SK-N-SH (cell line): ENCODE measurements around the gene DNAJB9. TPM values are rescaled to one million over a fixed set of nuclear protein-coding genes. Genes with fewer than 3 reads are reported as not detected.

Source experiments
- CTCF ChIA-PET: fragments of 300-600, 350-600 bp; formaldehyde crosslinking; extraction: SDS; loops from one replicate; lab custom pipeline; 2021; lab: Yijun Ruan, JAX
- POLR2A ChIA-PET: fragments of 350-600 bp; sonication (Branson Sonifier 250); formaldehyde crosslinking; extraction: SDS; loops from one replicate; lab custom pipeline; 2020; ENCODE audit warnings: antibody characterized with exemption, inconsistent platforms; lab: Yijun Ruan, JAX
- DNase-seq: peaks from one replicate; pipeline ENCODE4 v3.0.0; 2012
- H2AFZ ChIP-seq: fragments of 200-600 bp; sonication (generic); 2 replicates; pipeline ENCODE4 v1.8.1; 2016; ENCODE audit warnings: antibody characterized with exemption, mild to moderate bottlenecking, low read depth
- H3F3A ChIP-seq: fragments of 200-600 bp; sonication (generic); replicated peaks from 2 replicates; pipeline ENCODE3; 2016; ENCODE audit warnings: antibody characterized with exemption, mild to moderate bottlenecking; ENCODE audit not compliant: insufficient read depth
- H3K27ac ChIP-seq, 2 experiments: fragments of 200-500 bp in 1 of 2; fragments of 200-600 bp in 1 of 2; sonication (Bioruptor generic) in 1 of 2; sonication (generic), shearing (Covaris generic) in 1 of 2; 2 replicates each; pipeline versions ENCODE4 v1.5.1 to v1.6.1; 2014 to 2016; ENCODE audit warnings: low read depth in 2 of 2, inconsistent platforms in 1 of 2, low read length in 1 of 2, mild to moderate bottlenecking in 1 of 2, mixed read lengths in 1 of 2
- H3K27me3 ChIP-seq: fragments of 200-600 bp; sonication (generic), shearing (Covaris generic); 2 replicates; pipeline ENCODE4 v1.6.1; 2016; ENCODE audit warnings: mixed run types; ENCODE audit not compliant: insufficient read depth
- H3K36me3 ChIP-seq, 2 experiments: fragments of 200-500 bp in 1 of 2; fragments of 200-600 bp in 1 of 2; sonication (Bioruptor generic) in 1 of 2; sonication (generic) in 1 of 2; replicated peaks in 1 of 2; 2 replicates each; pipeline versions ENCODE3 to v1.5.1; 2014 to 2016; ENCODE audit warnings: low read length in 1 of 2, mild to moderate bottlenecking in 1 of 2; ENCODE audit not compliant: insufficient read depth in 2 of 2, control insufficient read depth in 1 of 2
- H3K4me1 ChIP-seq, 2 experiments: fragments of 200-500 bp in 1 of 2; fragments of 200-600 bp in 1 of 2; sonication (Bioruptor generic) in 1 of 2; sonication (generic), shearing (Covaris generic) in 1 of 2; 2 replicates each; pipeline versions ENCODE4 v1.5.1 to v1.6.1; 2014 to 2016; ENCODE audit warnings: low read depth in 1 of 2, low read length in 1 of 2, mixed run types in 1 of 2; ENCODE audit not compliant: insufficient read depth in 2 of 2, control insufficient read depth in 1 of 2
- H3K4me2 ChIP-seq: fragments of 200-600 bp; sonication (generic), shearing (Covaris generic); 2 replicates; pipeline ENCODE4 v1.6.1; 2017; ENCODE audit warnings: mixed run types
- H3K4me3 ChIP-seq, 2 experiments: fragments of 200-500 bp in 1 of 2; fragments of 200-600 bp in 1 of 2; sonication (Bioruptor generic) in 1 of 2; sonication (generic), shearing (Covaris generic) in 1 of 2; 2 replicates each; pipeline versions ENCODE4 v1.5.1 to v1.8.1; 2014 to 2016; ENCODE audit warnings: low read depth in 2 of 2, inconsistent platforms in 1 of 2, low read length in 1 of 2, mild to moderate bottlenecking in 1 of 2, mixed read lengths in 1 of 2, moderate library complexity in 1 of 2
- H3K79me2 ChIP-seq: fragments of 200-600 bp; sonication (generic); 2 replicates; pipeline ENCODE4 v1.8.1; 2017; ENCODE audit warnings: mild to moderate bottlenecking; ENCODE audit not compliant: insufficient read depth
- H3K9ac ChIP-seq: fragments of 200-600 bp; sonication (generic); 2 replicates; pipeline ENCODE4 v1.6.1; 2017; ENCODE audit warnings: mixed run types
- H3K9me2 ChIP-seq: fragments of 200-600 bp; sonication (generic); 2 replicates; pipeline ENCODE4 v1.6.1; 2017; ENCODE audit warnings: mixed run types
- H3K9me3 ChIP-seq: fragments of 200-600 bp; sonication (generic); 2 replicates; pipeline ENCODE4 v1.6.1; 2017; ENCODE audit warnings: mixed run types, mild to moderate bottlenecking, moderate library complexity
- H4K20me1 ChIP-seq: fragments of 200-600 bp; sonication (generic); 2 replicates; pipeline ENCODE4 v1.6.1; 2017; ENCODE audit warnings: mild to moderate bottlenecking, mixed run types; ENCODE audit not compliant: insufficient read depth
- CTCF ChIP-seq: fragments of 200-600 bp; sonication (generic); IDR thresholded peaks from 2 replicates; pipeline ENCODE4 v1.6.1; 2017; ENCODE audit warnings: antibody characterized with exemption, mild to moderate bottlenecking, moderate library complexity
- NRF1 ChIP-seq: IDR thresholded peaks from 2 replicates; pipeline ENCODE4 v1.6.1; 2012; ENCODE audit warnings: low read depth, mild to moderate bottlenecking, low read length
- RAD21 ChIP-seq: IDR thresholded peaks from 2 replicates; pipeline ENCODE4 v1.6.1; 2012; ENCODE audit warnings: mild to moderate bottlenecking, low read length
- SMC3 ChIP-seq: IDR thresholded peaks from 2 replicates; pipeline ENCODE4 v1.6.1; 2012; ENCODE audit warnings: low read depth, low read length, improper control_type of control experiment
- TEAD4 ChIP-seq: IDR thresholded peaks from 2 replicates; pipeline ENCODE4 v1.4.0; 2012; ENCODE audit warnings: mild to moderate bottlenecking, borderline replicate concordance; ENCODE audit not compliant: insufficient read depth
- WGBS: methylation state at CpG from one replicate; pipeline ENCODE4 v1.1.6; 2017; ENCODE audit warnings: low lambda C conversion rate; 5-methylcytosine and 5-hydroxymethylcytosine counted together
- polyA plus RNA-seq, 3 experiments: library from polyadenylated mRNA; depleted of rRNA; stranded (reverse); fragments of >200 nt; gene quantifications; 2 replicates each; pipeline ENCODE4 v1.2.3, GENCODE V29; 2012

Gene DNAJB9
- polyA plus RNA-seq, 1 of the 3 experiments (the other 2 are of a cell fraction) = 6.6 TPM

- Histone ChIP-seq H3K27ac (no peak overlapping the region), H3K4me1 (no peaks in the 10 kb centered on the region), H3K36me3 (no peaks in the 10 kb centered on the region), H3K4me2 (no peak overlapping the region), H3K9me3 (no peaks in the 10 kb centered on the region), H3K9me2 (no peaks in the 10 kb centered on the region), H3K4me3 (no peak overlapping the region), H3K9ac (no peak overlapping the region), H2AFZ (no peak overlapping the region), H3K79me2 (no peaks in the 10 kb centered on the region), H3F3A (no peaks in the 10 kb centered on the region), H4K20me1 (no peaks in the 10 kb centered on the region), H3K27me3 (no peaks in the 10 kb centered on the region; the same call in 1 of the 2 replicates)
- POLR2A ChIA-PET = no interaction called here
- no peak for DNase-seq
- TF ChIP-seq NRF1 = no peak
- CTCF ChIA-PET = interaction anchor here (0.6 to 2.8 kb wide), 4 partner anchors 10 to 1084 kb away, joined by 3 to 9 read pairs (median 4); no protein-coding TSS in a partner anchor
- 32% methylated on average over 4 of the region's 4 CpGs for WGBS
Observed at GRCh38 chr7:108611268-108611667, 41.6 kb downstream of the DNAJB9 start.

- CTCF ChIA-PET = interaction anchor here (0.7 to 1.5 kb wide), 12 partner anchors 8 to 360 kb away, joined by 3 to 7 read pairs (median 4); no protein-coding TSS in a partner anchor
Observed at GRCh38 chr7:108613147-108613948, 43.7 kb downstream of the DNAJB9 start.

More at GRCh38 chr7:108613147-108613948, 43.7 kb downstream of the DNAJB9 start:
- peak; percentile 35 for DNase-seq
- WGBS = 17% methylated on average over 5 of the region's 5 CpGs
- Histone ChIP-seq H3K9me2 (no peaks in the 10 kb centered on the region), H3K4me1 (no peaks in the 10 kb centered on the region), H3K4me3 (no peak overlapping the region), H3K27ac (no peak overlapping the region), H2AFZ (no peak overlapping the region), H3F3A (no peaks in the 10 kb centered on the region), H3K27me3 (no peaks in the 10 kb centered on the region; the same call in 1 of the 2 replicates), H3K4me2 (no peak overlapping the region), H3K9me3 (no peaks in the 10 kb centered on the region), H3K9ac (no peak overlapping the region), H3K36me3 (no peaks in the 10 kb centered on the region), H3K79me2 (no peaks in the 10 kb centered on the region), H4K20me1 (no peaks in the 10 kb centered on the region)
- TF ChIP-seq RAD21 = peak; percentile 91
- peak; percentile 62 for TF ChIP-seq SMC3
- TF ChIP-seq CTCF = peak; percentile 95
- no peak for TF ChIP-seq TEAD4
- POLR2A ChIA-PET = no interaction called here
